Measurements from ENCODE around the gene TBX3. TPM values are rescaled to one million over a fixed set of nuclear protein-coding genes. Genes with fewer than 3 reads are reported as not detected.

Gene TBX3
- total RNA-seq, 2 experiments from 2014 or later, result not detected

- DNase-seq, result peak; percentile 84
- CTCF ChIA-PET, result interaction anchor here (0.6 to 2.2 kb wide), 7 partner anchors 11 to 1255 kb away, joined by 3 to 9 read pairs (median 3); partner anchors contain the start of gene TBX3
- Mint-ChIP-seq H3K27me3 (peaks cover 40% of the 10 kb centered on the region), H3K27ac (no peak overlapping the region), H3K9me3 (ENCODE audit: low read depth) (no peaks in the 10 kb centered on the region), H3K4me3 (no peak overlapping the region), H3K4me1 (no peaks in the 10 kb centered on the region), H3K36me3 (ENCODE audit: low read depth) (no peaks in the 10 kb centered on the region)
- POLR2A ChIA-PET, result interaction anchor here (0.6 kb wide), 1 partner anchor 82 kb away, joined by 3 read pairs; no protein-coding TSS in a partner anchor
- peak; percentile 42 for ATAC-seq
- intact Hi-C loops (cut with DNase I, micrococcal nuclease), result loop anchor here (1.0 to 10.0 kb wide), 7 partner anchors 22 to 1255 kb away; partner anchors contain the start of genes LHX5 (in 1 of the 2) and TBX3 (in 1 of the 2)
Observed at GRCh38 chr12:114662512-114663177, 21.3 kb downstream of the TBX3 start.

GRCh38 chr12:114661245-114661644 is 22.7 kb downstream of the TBX3 start:
- Mint-ChIP-seq H3K27ac (no peak overlapping the region), H3K9me3 (ENCODE audit: low read depth) (no peaks in the 10 kb centered on the region), H3K4me1 (no peaks in the 10 kb centered on the region), H3K27me3 (peaks cover 32% of the 10 kb centered on the region), H3K36me3 (ENCODE audit: low read depth) (no peaks in the 10 kb centered on the region), H3K4me3 (no peak overlapping the region)
- ChIA-PET POLR2A (no interaction called here), CTCF (interaction anchor here (1.0 to 2.2 kb wide), 3 partner anchors 23 to 1256 kb away, joined by 3 to 9 read pairs (median 3); partner anchors contain the start of gene TBX3)
- DNase-seq (no peak), ATAC-seq (no peak)
- intact Hi-C loops (cut with DNase I, micrococcal nuclease), result loop anchor here in 1 of 2 experiments (10.0 kb wide), 1 partner anchor 1186 kb away; the partner anchor contains the start of gene LHX5

GRCh38 chr12:114659084-114659483 is 24.9 kb downstream of the TBX3 start:
- POLR2A ChIA-PET, result no interaction called here
- ATAC-seq (no peak), DNase-seq (no peak)
- Mint-ChIP-seq H3K27ac (no peak overlapping the region), H3K27me3 (peaks cover 26% of the 10 kb centered on the region), H3K4me3 (no peak overlapping the region), H3K36me3 (ENCODE audit: low read depth) (no peaks in the 10 kb centered on the region), H3K9me3 (ENCODE audit: low read depth) (no peaks in the 10 kb centered on the region), H3K4me1 (no peaks in the 10 kb centered on the region)
- intact Hi-C loops (cut with DNase I, micrococcal nuclease), result no loop called here
- CTCF ChIA-PET, result no interaction called here

- ChIA-PET POLR2A (no interaction called here), CTCF (no interaction called here)
- intact Hi-C loops (cut with DNase I, micrococcal nuclease), result no loop called here
- Mint-ChIP-seq H3K9me3 (ENCODE audit: low read depth) (no peaks in the 10 kb centered on the region), H3K27ac (no peak overlapping the region), H3K27me3 (peaks cover 16% of the 10 kb centered on the region), H3K4me1 (no peaks in the 10 kb centered on the region), H3K36me3 (ENCODE audit: low read depth) (no peaks in the 10 kb centered on the region), H3K4me3 (no peak overlapping the region)
- DNase-seq, result no peak
- no peak for ATAC-seq
Observed at GRCh38 chr12:114658002-114658441, 26.0 kb downstream of the TBX3 start.

- no peaks in the 10 kb centered on the region for H3K36me3 Mint-ChIP-seq (ENCODE audit: low read depth)
- no peaks in the 10 kb centered on the region for H3K9me3 Mint-ChIP-seq (ENCODE audit: low read depth)
- ChIA-PET POLR2A (no interaction called here), CTCF (no interaction called here)
- no peak for DNase-seq
- H3K4me1 Mint-ChIP-seq, result no peaks in the 10 kb centered on the region
- ATAC-seq, result no peak
- peaks cover 12% of the 10 kb centered on the region for H3K27me3 Mint-ChIP-seq
- no peak overlapping the region for H3K27ac Mint-ChIP-seq
- H3K4me3 Mint-ChIP-seq, result no peak overlapping the region
- intact Hi-C loops (cut with DNase I, micrococcal nuclease), result no loop called here
Observed at GRCh38 chr12:114657597-114657920, 26.4 kb downstream of the TBX3 start.

GRCh38 chr12:114656906-114657596 is 26.9 kb downstream of the TBX3 start:
- CTCF ChIA-PET, result no interaction called here

GRCh38 chr12:114655934-114656749 is 27.8 kb downstream of the TBX3 start:
- no peak overlapping the region for H3K27ac Mint-ChIP-seq
- intact Hi-C loops (cut with DNase I, micrococcal nuclease), result no loop called here
- ATAC-seq (no peak), DNase-seq (no peak)
- H3K36me3 Mint-ChIP-seq (ENCODE audit: low read depth), result no peaks in the 10 kb centered on the region
- no peaks in the 10 kb centered on the region for H3K9me3 Mint-ChIP-seq (ENCODE audit: low read depth)
- peaks cover 10% of the 10 kb centered on the region for H3K27me3 Mint-ChIP-seq
- no peak overlapping the region for H3K4me3 Mint-ChIP-seq
- CTCF ChIA-PET, result interaction anchor here (0.5 to 0.6 kb wide), 2 partner anchors 24 to 48 kb away, joined by 3 read pairs; no protein-coding TSS in a partner anchor
- no peaks in the 10 kb centered on the region for H3K4me1 Mint-ChIP-seq
- POLR2A ChIA-PET, result no interaction called here

More at GRCh38 chr12:114656906-114657596, 26.9 kb downstream of the TBX3 start:
- intact Hi-C loops (cut with DNase I, micrococcal nuclease), result no loop called here
- POLR2A ChIA-PET, result no interaction called here
- H3K27ac Mint-ChIP-seq, result no peak overlapping the region
- no peaks in the 10 kb centered on the region for H3K36me3 Mint-ChIP-seq (ENCODE audit: low read depth)
- no peaks in the 10 kb centered on the region for H3K9me3 Mint-ChIP-seq (ENCODE audit: low read depth)
- no peak overlapping the region for H3K4me3 Mint-ChIP-seq
- H3K27me3 Mint-ChIP-seq, result peaks cover 10% of the 10 kb centered on the region
- no peaks in the 10 kb centered on the region for H3K4me1 Mint-ChIP-seq
- ATAC-seq, result no peak
- DNase-seq, result no peak

- ChIA-PET CTCF (no interaction called here), POLR2A (no interaction called here)
- Mint-ChIP-seq H3K4me3 (no peak overlapping the region), H3K4me1 (no peaks in the 10 kb centered on the region), H3K27me3 (peaks cover 5% of the 10 kb centered on the region), H3K9me3 (ENCODE audit: low read depth) (no peaks in the 10 kb centered on the region), H3K36me3 (ENCODE audit: low read depth) (no peaks in the 10 kb centered on the region), H3K27ac (no peak overlapping the region)
- DNase-seq, result no peak
- intact Hi-C loops (cut with DNase I, micrococcal nuclease), result no loop called here
- no peak for ATAC-seq
Observed at GRCh38 chr12:114649585-114649984, 34.4 kb downstream of the TBX3 start.

GRCh38 chr12:114648711-114649110 is 35.3 kb downstream of the TBX3 start:
- H3K9me3 Mint-ChIP-seq (ENCODE audit: low read depth), result no peaks in the 10 kb centered on the region
- no peaks in the 10 kb centered on the region for H3K4me1 Mint-ChIP-seq
- no peak for ATAC-seq
- no peaks in the 10 kb centered on the region for H3K36me3 Mint-ChIP-seq (ENCODE audit: low read depth)
- peaks cover 5% of the 10 kb centered on the region for H3K27me3 Mint-ChIP-seq
- no peak overlapping the region for H3K27ac Mint-ChIP-seq
- no peak for DNase-seq
- intact Hi-C loops (cut with DNase I, micrococcal nuclease), result no loop called here
- H3K4me3 Mint-ChIP-seq, result no peak overlapping the region
- CTCF ChIA-PET, result no interaction called here
- POLR2A ChIA-PET, result no interaction called here

GRCh38 chr12:114638790-114639435 is 45.1 kb downstream of the TBX3 start:
- H3K27ac Mint-ChIP-seq, result no peak overlapping the region
- intact Hi-C loops (cut with DNase I, micrococcal nuclease), result no loop called here
- no peaks in the 10 kb centered on the region for H3K4me1 Mint-ChIP-seq
- no peaks in the 10 kb centered on the region for H3K36me3 Mint-ChIP-seq (ENCODE audit: low read depth)
- ATAC-seq (no peak), DNase-seq (no peak)
- POLR2A ChIA-PET, result no interaction called here
- no peak overlapping the region for H3K4me3 Mint-ChIP-seq
- peaks cover 4% of the 10 kb centered on the region for H3K27me3 Mint-ChIP-seq
- CTCF ChIA-PET, result no interaction called here
- H3K9me3 Mint-ChIP-seq (ENCODE audit: low read depth), result no peaks in the 10 kb centered on the region

GRCh38 chr12:114636723-114637480 is 47.1 kb downstream of the TBX3 start:
- no peak for ATAC-seq
- H3K27me3 Mint-ChIP-seq, result peaks cover 4% of the 10 kb centered on the region
- intact Hi-C loops (cut with DNase I, micrococcal nuclease), result no loop called here
- ChIA-PET POLR2A (no interaction called here), CTCF (interaction anchor here (0.7 kb wide), 2 partner anchors 129 to 1827 kb away, joined by 3 read pairs; no protein-coding TSS in a partner anchor)
- no peak overlapping the region for H3K4me3 Mint-ChIP-seq
- H3K9me3 Mint-ChIP-seq (ENCODE audit: low read depth), result no peaks in the 10 kb centered on the region
- H3K36me3 Mint-ChIP-seq (ENCODE audit: low read depth), result no peaks in the 10 kb centered on the region
- DNase-seq, result no peak
- H3K27ac Mint-ChIP-seq, result no peak overlapping the region
- no peaks in the 10 kb centered on the region for H3K4me1 Mint-ChIP-seq
